Activated T-helper 1 cell treated with anti-CD3 and anti-CD28 coated beads, Interleukin-2, amount 50 U/mL, for 16 hours (primary cell): ENCODE measurements around the gene BICRAL.
"Not testable (repeated sequence)": the region's sequence is repeated elsewhere in the genome, so short reads cannot be mapped to it uniquely, and the experiment has no call there.

Experiments used
- DNase-seq, 2 donors: peaks; one replicate each; pipeline ENCODE4 v3.0.0-alpha.2; 2020; ENCODE audit warnings: low read depth in 1 of 2, low spot score in 1 of 2

Gene BICRAL

GRCh38 chr6:42790549-42791181 is 8.8 kb downstream of the BICRAL start:
- DNase-seq: no peak

- DNase-seq: no peak
Observed at GRCh38 chr6:42791706-42792320, 10.0 kb downstream of the BICRAL start.

- DNase-seq: no peak
Observed at GRCh38 chr6:42795651-42796050, 13.8 kb downstream of the BICRAL start.

GRCh38 chr6:42796171-42796570 is 14.3 kb downstream of the BICRAL start:
- DNase-seq: no peak

- DNase-seq: not testable (repeated sequence)
Observed at GRCh38 chr6:42797696-42798095, 15.8 kb downstream of the BICRAL start.

- no peak for DNase-seq
Observed at GRCh38 chr6:42805297-42805861, 23.5 kb downstream of the BICRAL start.

GRCh38 chr6:42806359-42806758 is 24.5 kb downstream of the BICRAL start:
- not testable (repeated sequence) for DNase-seq

- no peak for DNase-seq
Observed at GRCh38 chr6:42808492-42809483, 26.9 kb downstream of the BICRAL start.

GRCh38 chr6:42813074-42813645 is 31.3 kb downstream of the BICRAL start:
- no peak for DNase-seq

GRCh38 chr6:42813906-42814444 is 32.1 kb downstream of the BICRAL start:
- DNase-seq: no peak

GRCh38 chr6:42815726-42816125 is 33.9 kb downstream of the BICRAL start:
- not testable (repeated sequence) for DNase-seq

GRCh38 chr6:42817907-42818306 is 36.1 kb downstream of the BICRAL start:
- no peak for DNase-seq

- no peak for DNase-seq
Observed at GRCh38 chr6:42818416-42818815, 36.6 kb downstream of the BICRAL start.

- DNase-seq: no peak
Observed at GRCh38 chr6:42818878-42819277, 37.0 kb downstream of the BICRAL start.

- no peak for DNase-seq
Observed at GRCh38 chr6:42819803-42820511, 38.1 kb downstream of the BICRAL start.

GRCh38 chr6:42820512-42821340 is 38.9 kb downstream of the BICRAL start:
- DNase-seq: no peak

- DNase-seq: no peak
Observed at GRCh38 chr6:42821341-42821668, 39.5 kb downstream of the BICRAL start.

GRCh38 chr6:42821846-42822245 is 40.0 kb downstream of the BICRAL start:
- DNase-seq: no peak

GRCh38 chr6:42829561-42830092 is 47.8 kb downstream of the BICRAL start:
- no peak for DNase-seq
